NCI-H1930 (cell line): ENCODE results near the gene ANKLE2.
A peak's percentile ranks its signal among the peaks of the same experiment; 100 is the strongest.
"Not testable (repeated sequence)": the region's sequence is repeated elsewhere in the genome, so short reads cannot be mapped to it uniquely, and the experiment has no call there.

Experiments
- DNase-seq, 2 experiments: peaks; one replicate each; lab custom pipeline; 2025; lab: John Stamatoyannopoulos, UW

ANKLE2 gene

GRCh38 chr12:132776816-132777568, 15.4 kb upstream of the ANKLE2 start:
- no peak for DNase-seq

GRCh38 chr12:132776230-132776625, 14.6 kb upstream of the ANKLE2 start:
- DNase-seq, result not testable (repeated sequence)

- DNase-seq, result no peak
These were observed 14.0 kb upstream of the ANKLE2 start for GRCh38 chr12:132775502-132776229.

GRCh38 chr12:132774646-132775275, 13.1 kb upstream of the ANKLE2 start:
- no peak for DNase-seq

GRCh38 chr12:132774159-132774558, 12.5 kb upstream of the ANKLE2 start:
- no peak for DNase-seq

- no peak for DNase-seq
These were observed 11.7 kb upstream of the ANKLE2 start for GRCh38 chr12:132773077-132773955.

- DNase-seq, result no peak
These were observed 11.0 kb upstream of the ANKLE2 start for GRCh38 chr12:132772606-132773005.

- DNase-seq, result no peak
These were observed 9.7 kb upstream of the ANKLE2 start for GRCh38 chr12:132771126-132771838.

GRCh38 chr12:132766380-132767085, 4.9 kb upstream of the ANKLE2 start:
- DNase-seq, result no peak

GRCh38 chr12:132765361-132765760, 3.7 kb upstream of the ANKLE2 start:
- no peak for DNase-seq

GRCh38 chr12:132764231-132764630, 2.6 kb upstream of the ANKLE2 start:
- DNase-seq, result no peak

GRCh38 chr12:132761921-132762583, 420 bp upstream of the ANKLE2 start:
- peak; percentile 76 to 91 for DNase-seq

- no peak for DNase-seq
These were observed 2.3 kb downstream of the ANKLE2 start for GRCh38 chr12:132759359-132759758.

- DNase-seq, result not testable (repeated sequence)
These were observed 2.8 kb downstream of the ANKLE2 start for GRCh38 chr12:132758825-132759224.

- no peak for DNase-seq
These were observed 7.3 kb downstream of the ANKLE2 start for GRCh38 chr12:132754160-132754932.

- not testable (repeated sequence) for DNase-seq
These were observed 8.0 kb downstream of the ANKLE2 start for GRCh38 chr12:132753670-132754069.

GRCh38 chr12:132748319-132748718, 13.3 kb downstream of the ANKLE2 start:
- DNase-seq, result no peak

- no peak for DNase-seq
These were observed 13.7 kb downstream of the ANKLE2 start for GRCh38 chr12:132747896-132748295.

GRCh38 chr12:132747395-132747794, 14.2 kb downstream of the ANKLE2 start:
- DNase-seq, result no peak
